Measurements from ENCODE around the gene USH2A.

Gene USH2A

DNA sequence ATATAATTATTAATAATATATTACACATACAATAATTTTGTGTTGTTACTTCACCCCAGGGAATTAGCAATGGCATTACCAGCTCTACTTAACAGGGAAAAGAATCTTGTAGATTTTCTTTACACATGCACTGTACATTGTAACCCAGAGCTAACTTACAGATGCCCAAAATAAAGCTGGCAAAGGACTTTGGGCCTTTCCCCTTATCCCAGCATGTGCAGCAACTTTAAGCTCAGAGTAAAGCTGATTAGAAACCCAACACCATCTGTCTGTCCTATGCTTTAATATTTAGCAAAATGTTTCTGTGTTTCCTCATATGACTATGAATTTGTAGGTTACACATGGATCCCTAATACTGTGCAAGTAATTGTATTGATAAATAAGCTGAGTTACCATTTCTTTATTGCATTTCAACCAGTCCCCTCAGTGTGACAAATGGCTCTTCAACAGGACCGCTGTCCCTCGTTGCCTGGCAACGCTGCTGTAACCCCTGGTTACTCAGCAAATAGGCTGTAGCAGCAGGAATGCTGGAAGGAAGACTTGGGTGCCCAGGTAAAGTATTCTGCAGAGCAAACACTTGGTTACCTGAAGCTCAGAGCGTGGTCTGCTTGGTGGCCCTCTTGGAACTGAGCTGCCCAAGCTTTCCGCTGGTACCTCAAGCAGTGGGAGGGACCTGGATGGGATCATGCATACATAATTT is at the start of gene USH2A:
USH2A (minus strand) TSS at position 628 of the 700 bp plus-strand sequence. CDS start 1,112 bp downstream, outside the sequence.
- DNase-seq = no peak
- Mint-ChIP-seq H3K4me1 (ENCODE audit: low read depth) (no peaks in the 10 kb centered on the region), H3K27ac (no peak within 1 kb of the TSS), H3K27me3 (no peaks in the 10 kb centered on the region), H3K36me3 (ENCODE audit: low read depth) (no peaks in the 10 kb centered on the region), H3K4me3 (no peak within 1 kb of the TSS), H3K9me3 (peaks cover 5% of the 10 kb centered on the region)

DNA sequence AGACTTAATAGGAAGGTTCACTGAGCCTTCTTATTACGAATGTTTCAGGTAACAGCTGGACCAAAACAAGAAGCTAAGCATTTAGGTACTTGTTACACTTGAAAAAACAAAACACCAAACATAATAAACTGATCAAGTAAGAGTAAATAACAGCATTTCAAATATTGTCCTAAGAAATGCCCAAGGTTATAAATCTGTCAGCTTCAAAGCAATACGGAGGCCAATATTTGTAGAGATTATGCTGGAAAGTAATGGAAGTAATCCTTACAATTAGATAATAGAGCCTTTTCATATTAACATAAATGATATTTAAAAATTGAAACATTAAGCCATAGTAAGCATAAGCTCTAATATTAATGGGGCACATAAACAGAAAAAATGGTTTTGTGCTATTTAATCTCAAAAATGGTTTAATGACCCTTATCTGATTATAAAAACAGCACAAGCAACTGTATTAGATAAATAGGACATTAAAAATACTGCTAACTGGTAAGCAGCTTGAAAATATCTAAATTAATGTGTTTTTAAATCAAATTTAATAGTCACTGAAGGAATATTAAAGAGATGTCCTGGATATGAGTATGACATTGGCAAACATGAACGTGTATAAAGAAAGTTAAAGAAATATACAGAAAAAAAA is 43.0 kb upstream of the USH2A start:
- Mint-ChIP-seq H3K27ac (no peak overlapping the region), H3K27me3 (no peaks in the 10 kb centered on the region)

DNA sequence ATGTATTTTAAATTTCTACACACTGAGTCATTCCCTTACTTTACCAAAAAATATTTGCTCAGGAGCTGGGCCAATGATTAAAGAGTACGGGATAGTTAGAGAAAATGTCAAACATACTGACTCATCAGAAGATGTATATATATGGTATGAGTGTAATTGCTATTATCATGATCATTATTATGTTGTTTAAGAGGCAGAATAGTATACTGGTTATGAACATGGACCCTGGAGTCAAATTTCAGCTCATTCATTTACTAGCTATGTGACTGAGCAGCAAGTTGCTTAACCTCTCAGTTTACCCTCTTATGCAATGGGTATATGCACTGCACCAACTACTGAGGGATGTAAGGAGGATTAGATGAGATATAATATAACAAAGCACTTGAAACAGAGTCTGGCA is 41.2 kb upstream of the USH2A start:
- DNase-seq = no peak
- Mint-ChIP-seq H3K27me3 (no peaks in the 10 kb centered on the region), H3K4me1 (ENCODE audit: low read depth) (no peaks in the 10 kb centered on the region), H3K36me3 (ENCODE audit: low read depth) (no peaks in the 10 kb centered on the region), H3K9me3 (peaks cover 6% of the 10 kb centered on the region), H3K4me3 (no peak overlapping the region), H3K27ac (no peak overlapping the region)

More for the DNA sequence above, 43.0 kb upstream of the USH2A start:
- Mint-ChIP-seq H3K4me3 (no peak overlapping the region), H3K9me3 (peaks cover 6% of the 10 kb centered on the region), H3K4me1 (ENCODE audit: low read depth) (no peaks in the 10 kb centered on the region), H3K36me3 (ENCODE audit: low read depth) (no peaks in the 10 kb centered on the region)
- no peak for DNase-seq

DNA sequence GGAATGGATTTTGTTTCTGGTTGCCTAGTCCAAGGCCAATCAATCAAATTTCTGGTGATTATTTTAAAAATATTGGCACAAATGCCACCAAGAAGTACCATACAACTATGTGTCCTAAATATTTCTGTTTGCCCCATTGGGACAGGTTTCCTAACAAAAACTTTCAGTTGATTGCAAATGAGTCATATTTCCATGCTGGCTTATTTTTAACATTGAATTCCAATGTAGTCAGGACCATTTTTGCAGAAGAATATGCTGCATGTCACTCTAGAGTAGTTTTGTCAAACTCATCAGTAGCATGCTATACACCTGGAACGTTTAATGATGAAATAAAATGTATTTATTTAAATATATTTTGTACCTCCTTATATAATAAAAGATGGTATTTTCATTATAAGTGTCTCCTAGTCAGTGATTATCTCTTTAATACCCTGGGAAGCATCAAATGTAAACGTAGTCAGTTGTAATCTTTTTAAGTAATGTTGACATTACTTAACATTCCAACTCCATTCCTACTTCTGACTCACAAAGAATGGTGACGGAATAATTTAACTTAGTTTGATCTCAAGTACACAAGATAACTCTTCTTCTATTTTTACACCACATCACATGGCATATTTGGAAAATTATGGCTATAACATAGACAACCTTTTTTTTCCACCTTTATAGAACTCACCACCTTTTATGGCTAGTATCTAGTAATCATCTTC is 39.0 kb upstream of the USH2A start:
- no peak overlapping the region for H3K27ac Mint-ChIP-seq

GRCh38 chr1:216461466-216461865 is 38.2 kb upstream of the USH2A start:
- no peaks in the 10 kb centered on the region for H3K27me3 Mint-ChIP-seq
- H3K27ac Mint-ChIP-seq = no peak overlapping the region
- no peak overlapping the region for H3K4me3 Mint-ChIP-seq
- DNase-seq = no peak
- no peaks in the 10 kb centered on the region for H3K36me3 Mint-ChIP-seq (ENCODE audit: low read depth)
- no peaks in the 10 kb centered on the region for H3K4me1 Mint-ChIP-seq (ENCODE audit: low read depth)
- H3K9me3 Mint-ChIP-seq = peaks cover 6% of the 10 kb centered on the region

More for the DNA sequence above, 39.0 kb upstream of the USH2A start:
- H3K27me3 Mint-ChIP-seq = no peaks in the 10 kb centered on the region
- no peaks in the 10 kb centered on the region for H3K4me1 Mint-ChIP-seq (ENCODE audit: low read depth)
- peaks cover 6% of the 10 kb centered on the region for H3K9me3 Mint-ChIP-seq
- DNase-seq = no peak
- H3K4me3 Mint-ChIP-seq = no peak overlapping the region
- no peaks in the 10 kb centered on the region for H3K36me3 Mint-ChIP-seq (ENCODE audit: low read depth)

GRCh38 chr1:216459651-216460207 is 36.5 kb upstream of the USH2A start:
- DNase-seq = no peak
- Mint-ChIP-seq H3K36me3 (ENCODE audit: low read depth) (no peaks in the 10 kb centered on the region), H3K4me1 (ENCODE audit: low read depth) (no peaks in the 10 kb centered on the region), H3K4me3 (no peak overlapping the region), H3K27me3 (no peaks in the 10 kb centered on the region), H3K27ac (no peak overlapping the region), H3K9me3 (peaks cover 6% of the 10 kb centered on the region)

- H3K27me3 Mint-ChIP-seq = no peaks in the 10 kb centered on the region
- H3K4me3 Mint-ChIP-seq = no peak overlapping the region
- no peaks in the 10 kb centered on the region for H3K36me3 Mint-ChIP-seq (ENCODE audit: low read depth)
- H3K4me1 Mint-ChIP-seq (ENCODE audit: low read depth) = no peaks in the 10 kb centered on the region
- DNase-seq = no peak
- peaks cover 8% of the 10 kb centered on the region for H3K9me3 Mint-ChIP-seq
- H3K27ac Mint-ChIP-seq = no peak overlapping the region
Observed at GRCh38 chr1:216458812-216459211, 35.6 kb upstream of the USH2A start.

DNA sequence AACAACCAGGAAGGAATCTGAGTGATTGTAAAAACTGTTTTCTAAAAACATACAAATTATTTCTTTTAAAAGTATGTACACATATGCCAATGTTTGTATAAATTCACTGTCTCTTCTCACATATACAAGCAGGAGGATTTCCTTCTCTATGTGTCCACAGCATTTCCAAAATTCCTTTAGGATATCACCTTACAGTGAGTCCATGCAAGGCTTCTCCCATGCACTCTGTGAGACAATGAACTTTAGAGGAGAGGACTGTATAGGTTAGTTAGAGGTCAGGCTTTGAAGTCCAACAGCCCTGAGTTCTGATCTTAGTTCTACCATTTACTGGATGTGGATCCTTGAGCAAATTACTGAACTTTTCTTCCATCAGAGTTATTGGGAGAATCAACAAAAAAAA is 34.1 kb upstream of the USH2A start:
- Mint-ChIP-seq H3K27ac (no peak overlapping the region), H3K36me3 (ENCODE audit: low read depth) (no peaks in the 10 kb centered on the region), H3K4me1 (ENCODE audit: low read depth) (no peaks in the 10 kb centered on the region), H3K9me3 (peaks cover 5% of the 10 kb centered on the region), H3K27me3 (no peaks in the 10 kb centered on the region), H3K4me3 (no peak overlapping the region)
- no peak for DNase-seq

DNA sequence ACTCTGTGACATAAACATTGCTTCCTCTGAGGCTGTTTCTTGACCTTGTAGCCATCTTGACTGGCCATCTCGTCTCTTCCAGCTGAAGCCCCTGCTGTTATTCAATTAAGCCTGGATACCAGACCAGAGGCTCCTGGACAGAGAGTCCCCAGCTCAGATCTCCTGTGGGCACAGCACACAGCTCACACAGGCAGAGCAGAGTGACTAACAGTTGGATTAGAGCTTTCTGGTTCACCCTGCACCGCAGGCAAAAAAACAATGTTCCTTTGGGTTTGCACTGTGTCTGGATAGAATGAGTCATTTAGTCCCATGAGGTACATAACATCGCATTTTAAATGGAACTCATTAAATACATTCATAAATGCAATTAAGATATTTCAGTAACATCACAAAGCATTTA is 33.4 kb upstream of the USH2A start:
- no peak overlapping the region for H3K4me3 Mint-ChIP-seq
- DNase-seq = no peak
- no peaks in the 10 kb centered on the region for H3K4me1 Mint-ChIP-seq (ENCODE audit: low read depth)
- no peak overlapping the region for H3K27ac Mint-ChIP-seq
- no peaks in the 10 kb centered on the region for H3K27me3 Mint-ChIP-seq
- peaks cover 5% of the 10 kb centered on the region for H3K9me3 Mint-ChIP-seq
- H3K36me3 Mint-ChIP-seq (ENCODE audit: low read depth) = no peaks in the 10 kb centered on the region

DNA sequence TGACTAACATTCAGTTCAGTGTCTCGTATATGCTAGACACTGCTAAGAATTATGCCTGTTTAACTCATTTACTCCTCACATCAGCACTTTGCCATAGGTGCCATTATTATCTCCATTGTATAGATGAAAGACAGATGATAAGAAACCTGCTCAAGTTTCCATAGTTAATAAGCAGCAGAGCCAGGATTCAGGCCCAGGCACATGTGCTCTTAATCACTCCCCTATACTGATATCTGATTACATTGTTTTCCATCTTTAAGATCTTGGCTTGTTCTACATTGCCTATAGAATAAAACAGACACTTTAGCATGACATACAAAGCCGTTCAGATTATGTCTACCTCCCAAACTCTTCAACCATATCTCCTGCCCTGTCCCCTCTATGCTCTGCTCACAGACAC is 30.5 kb upstream of the USH2A start:
- peaks cover 8% of the 10 kb centered on the region for H3K9me3 Mint-ChIP-seq
- DNase-seq = no peak
- no peak overlapping the region for H3K27ac Mint-ChIP-seq
- no peak overlapping the region for H3K4me3 Mint-ChIP-seq
- no peaks in the 10 kb centered on the region for H3K4me1 Mint-ChIP-seq (ENCODE audit: low read depth)
- no peaks in the 10 kb centered on the region for H3K27me3 Mint-ChIP-seq
- no peaks in the 10 kb centered on the region for H3K36me3 Mint-ChIP-seq (ENCODE audit: low read depth)

DNA sequence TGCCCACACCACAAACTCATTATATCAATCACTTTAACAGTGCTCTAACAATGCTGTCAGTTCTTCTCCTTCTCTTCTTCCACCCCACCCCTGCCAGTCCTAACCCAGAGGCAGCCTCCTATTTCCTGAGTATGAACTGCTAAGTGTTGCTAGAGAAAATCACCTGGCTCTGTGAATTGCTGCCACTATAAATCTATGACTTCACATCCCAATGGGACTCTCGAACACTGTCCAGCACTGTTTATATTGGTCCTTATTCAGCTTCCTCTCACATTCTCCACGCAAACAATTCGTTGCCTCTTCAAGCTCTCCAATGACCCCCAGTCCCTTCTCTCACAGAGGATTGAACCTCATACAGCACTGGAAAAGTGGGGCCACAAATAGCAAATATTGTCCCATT is 27.0 kb upstream of the USH2A start:
- Mint-ChIP-seq H3K4me3 (no peak overlapping the region), H3K27ac (no peak overlapping the region), H3K27me3 (no peaks in the 10 kb centered on the region), H3K4me1 (ENCODE audit: low read depth) (no peaks in the 10 kb centered on the region), H3K36me3 (ENCODE audit: low read depth) (no peaks in the 10 kb centered on the region), H3K9me3 (peaks cover 8% of the 10 kb centered on the region)
- no peak for DNase-seq

- no peak overlapping the region for H3K27ac Mint-ChIP-seq
- peaks cover 8% of the 10 kb centered on the region for H3K9me3 Mint-ChIP-seq
- no peak overlapping the region for H3K4me3 Mint-ChIP-seq
- no peaks in the 10 kb centered on the region for H3K27me3 Mint-ChIP-seq
- no peaks in the 10 kb centered on the region for H3K4me1 Mint-ChIP-seq (ENCODE audit: low read depth)
- H3K36me3 Mint-ChIP-seq (ENCODE audit: low read depth) = no peaks in the 10 kb centered on the region
- no peak for DNase-seq
Observed at GRCh38 chr1:216448011-216448510, 24.8 kb upstream of the USH2A start.

DNA sequence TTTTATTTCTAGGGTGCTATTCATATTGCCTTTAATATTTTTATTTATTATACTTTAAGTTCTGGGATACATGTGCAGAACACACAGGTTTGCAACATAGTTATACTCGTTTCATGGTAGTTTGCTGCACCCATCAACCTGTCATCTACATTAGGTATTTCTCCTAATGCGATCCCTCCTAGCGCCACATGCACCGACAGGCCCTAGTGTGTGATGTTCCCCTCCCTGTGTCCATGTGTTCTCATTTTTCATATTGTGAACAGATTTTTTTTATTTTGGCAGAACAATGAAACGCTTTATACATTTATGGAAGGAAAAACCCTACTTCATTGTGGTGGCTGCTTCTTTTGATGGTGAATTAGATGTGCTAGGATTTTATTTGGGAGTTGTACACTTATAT is 14.4 kb upstream of the USH2A start:
- Mint-ChIP-seq H3K27ac (no peak overlapping the region), H3K4me3 (no peak overlapping the region), H3K36me3 (ENCODE audit: low read depth) (no peaks in the 10 kb centered on the region), H3K27me3 (no peaks in the 10 kb centered on the region), H3K9me3 (no peaks in the 10 kb centered on the region), H3K4me1 (ENCODE audit: low read depth) (no peaks in the 10 kb centered on the region)
- no peak for DNase-seq

DNA sequence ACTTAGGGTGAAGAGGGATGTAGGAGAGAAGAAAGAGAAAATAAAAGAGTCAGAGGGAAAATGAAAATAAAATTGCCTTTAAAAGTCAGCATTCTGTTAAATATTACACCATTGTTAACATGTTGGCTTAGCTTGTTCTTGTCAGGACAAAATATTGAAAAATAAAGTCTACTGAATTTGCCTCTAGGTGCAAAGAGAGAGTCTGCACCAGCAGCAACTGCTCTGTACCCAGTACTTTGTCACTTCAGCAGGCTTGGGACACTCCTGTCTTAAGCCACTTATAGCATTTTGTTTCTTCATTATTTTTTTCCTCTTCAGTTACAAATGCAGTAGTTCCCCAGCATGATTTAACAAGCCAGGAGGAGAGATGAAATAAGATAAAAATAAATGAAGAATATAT is 11.0 kb upstream of the USH2A start:
- H3K4me1 Mint-ChIP-seq (ENCODE audit: low read depth) = no peaks in the 10 kb centered on the region
- H3K4me3 Mint-ChIP-seq = no peak overlapping the region
- no peak for DNase-seq
- H3K36me3 Mint-ChIP-seq (ENCODE audit: low read depth) = no peaks in the 10 kb centered on the region
- H3K27ac Mint-ChIP-seq = no peak overlapping the region
- H3K27me3 Mint-ChIP-seq = no peaks in the 10 kb centered on the region
- H3K9me3 Mint-ChIP-seq = no peaks in the 10 kb centered on the region

DNA sequence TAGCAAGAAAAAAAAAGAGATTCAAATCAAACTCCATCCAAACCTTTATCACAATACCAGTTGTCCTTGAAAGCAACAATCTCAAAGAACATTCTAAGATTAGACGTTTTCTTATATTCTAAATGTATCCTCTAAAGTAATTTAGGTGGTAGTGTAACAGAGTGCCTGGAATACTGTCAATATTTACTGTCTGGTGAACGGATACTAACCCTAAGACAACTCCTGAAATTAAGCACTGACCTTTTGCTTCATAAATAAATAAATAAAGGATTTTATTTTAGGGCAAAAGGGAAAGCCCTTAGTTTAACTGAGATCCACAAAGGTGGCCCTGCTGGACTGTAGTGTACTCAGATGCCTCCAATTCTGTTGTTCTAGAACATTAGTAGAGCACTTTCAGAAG is 9.9 kb upstream of the USH2A start:
- no peaks in the 10 kb centered on the region for H3K4me1 Mint-ChIP-seq (ENCODE audit: low read depth)
- H3K36me3 Mint-ChIP-seq (ENCODE audit: low read depth) = no peaks in the 10 kb centered on the region
- DNase-seq = no peak
- no peak overlapping the region for H3K4me3 Mint-ChIP-seq
- no peaks in the 10 kb centered on the region for H3K27me3 Mint-ChIP-seq
- no peaks in the 10 kb centered on the region for H3K9me3 Mint-ChIP-seq
- H3K27ac Mint-ChIP-seq = no peak overlapping the region
